ENCODE results near the gene ALDH8A1.
"Not testable (repeated sequence)": the region's sequence is repeated elsewhere in the genome, so short reads cannot be mapped to it uniquely, and the experiment has no call there.

ALDH8A1 gene

DNA sequence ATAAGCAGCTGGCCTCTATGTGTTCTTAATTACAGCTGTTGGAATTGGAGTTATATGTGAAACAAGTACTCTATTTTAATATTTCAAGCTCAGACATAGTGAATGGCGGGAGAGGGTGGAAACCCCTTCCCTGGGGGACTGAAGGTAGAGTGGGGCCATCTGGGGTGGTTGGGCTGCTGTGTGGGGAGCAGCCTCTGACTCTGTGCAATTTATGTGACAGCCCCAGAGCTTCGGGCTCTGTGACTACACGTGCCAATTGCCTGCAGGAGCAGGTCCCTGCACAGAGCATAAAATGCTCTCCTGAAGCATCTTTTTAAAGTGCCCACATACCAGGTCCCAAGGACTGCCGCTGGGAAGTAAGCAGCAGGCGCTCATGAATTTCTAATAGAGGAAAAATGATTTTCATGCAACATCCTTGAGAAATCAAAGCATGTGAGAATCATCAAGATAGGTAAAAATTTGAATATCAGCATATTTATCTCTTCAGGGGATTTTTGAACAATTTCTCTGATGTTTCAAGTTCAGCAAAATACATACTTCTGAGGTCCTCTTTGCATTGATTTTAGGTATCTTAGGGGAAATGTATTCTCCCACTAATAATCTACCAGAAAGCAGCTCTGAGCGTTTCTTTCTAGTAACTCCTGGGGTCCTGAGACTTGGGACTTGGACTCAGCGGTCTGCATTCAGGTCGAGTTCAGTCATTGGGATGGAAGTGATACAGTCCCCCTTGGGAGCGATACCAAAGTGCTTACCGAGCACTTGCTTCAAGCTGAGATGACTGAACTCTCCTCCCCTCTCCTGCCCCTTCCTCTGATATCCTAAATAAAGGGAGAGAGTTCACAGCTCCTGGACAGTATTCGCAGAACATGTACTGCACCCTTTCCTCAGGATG, 40.0 kb downstream of the ALDH8A1 start:
- no peak for DNase-seq

DNA sequence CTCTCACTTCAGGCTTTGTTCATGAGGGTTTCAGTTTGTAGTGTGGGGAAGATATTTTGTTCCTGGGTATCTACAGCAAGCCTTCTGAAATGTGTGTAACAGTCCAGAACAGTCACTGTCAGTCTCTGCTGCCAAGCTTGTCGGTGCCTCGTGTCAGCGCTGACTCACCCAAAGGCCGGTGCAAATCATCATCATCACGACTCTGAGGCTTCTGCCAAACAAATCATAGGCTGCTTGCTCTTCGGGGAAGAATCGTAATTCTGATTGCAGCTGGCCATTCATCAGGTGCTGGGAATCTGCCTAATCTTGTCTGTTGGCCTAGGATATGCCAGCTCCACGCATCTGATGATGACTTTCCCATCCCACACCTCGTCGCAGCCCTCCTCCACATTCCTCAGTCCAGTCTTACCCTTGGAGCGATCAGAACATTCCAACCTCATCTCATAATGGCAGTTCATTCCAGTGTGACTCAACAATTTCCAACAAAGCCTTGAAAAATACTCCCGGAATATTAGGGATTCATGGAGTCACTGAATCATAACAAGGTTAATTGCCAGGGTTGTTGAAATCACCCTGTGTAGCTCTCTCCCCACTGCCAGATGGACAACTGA, 40.9 kb downstream of the ALDH8A1 start:
- DNase-seq = no peak

DNA sequence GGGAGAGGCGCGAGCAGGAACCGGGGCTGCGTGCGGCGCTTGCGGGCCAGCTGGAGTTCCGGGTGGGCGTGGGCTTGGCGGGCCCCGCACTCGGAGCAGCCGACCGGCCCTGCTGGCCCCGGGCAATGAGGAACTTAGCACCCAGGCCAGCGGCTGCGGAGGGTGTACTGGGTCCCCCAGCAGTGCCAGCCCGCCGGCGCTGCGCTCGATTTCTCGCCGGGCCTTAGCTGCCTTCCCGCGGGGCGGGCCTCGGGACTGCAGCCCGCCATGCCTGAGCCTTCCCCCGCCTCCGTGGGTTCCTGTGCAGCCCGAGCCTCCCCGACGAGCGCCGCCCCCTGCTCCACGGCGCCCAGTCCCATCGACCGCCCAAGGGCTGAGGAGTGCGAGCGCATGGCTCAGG, 45.2 kb downstream of the ALDH8A1 start:
- DNase-seq = not testable (repeated sequence)

DNA sequence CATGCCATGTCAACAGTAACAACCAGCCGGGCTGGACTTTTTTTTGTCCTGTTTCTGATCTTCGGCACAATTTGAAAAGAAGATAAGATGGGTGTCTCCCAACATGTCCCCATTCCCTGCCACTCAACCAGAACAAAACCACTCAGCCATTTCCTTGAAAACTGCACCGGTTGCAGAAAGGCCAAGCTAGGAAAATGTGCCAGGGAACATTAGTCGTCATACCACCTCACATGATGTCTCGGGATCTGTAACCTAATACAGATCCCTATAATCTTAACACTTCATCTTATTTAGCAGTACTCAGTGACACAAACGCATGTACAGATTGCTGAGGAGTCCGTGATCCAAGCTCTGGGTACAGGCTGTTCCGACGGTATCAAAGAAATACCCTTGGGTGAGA, 46.5 kb downstream of the ALDH8A1 start:
- DNase-seq = peak; percentile 15

DNA sequence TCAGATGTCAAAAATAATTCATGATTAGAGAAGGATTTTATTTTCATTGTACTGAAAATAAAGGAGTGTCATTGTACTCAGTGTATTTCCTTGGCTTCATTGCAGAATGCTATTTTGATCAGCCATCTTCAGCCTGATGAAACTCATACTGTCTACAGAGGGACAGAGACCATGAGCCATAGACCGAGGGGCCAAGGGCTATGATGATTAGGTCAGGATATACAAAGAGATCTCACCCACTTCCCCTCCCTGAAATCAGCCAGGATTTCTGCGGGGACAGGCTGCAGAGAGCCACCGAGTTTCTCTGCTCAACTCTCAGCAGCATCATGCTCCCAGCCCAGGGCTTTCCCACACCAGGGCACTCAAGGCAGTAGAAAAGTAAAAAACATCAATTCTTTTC, 47.0 kb downstream of the ALDH8A1 start:
- no peak for DNase-seq

GRCh38 chr6:134902074-134902861, 47.6 kb downstream of the ALDH8A1 start:
- no peak for DNase-seq

DNA sequence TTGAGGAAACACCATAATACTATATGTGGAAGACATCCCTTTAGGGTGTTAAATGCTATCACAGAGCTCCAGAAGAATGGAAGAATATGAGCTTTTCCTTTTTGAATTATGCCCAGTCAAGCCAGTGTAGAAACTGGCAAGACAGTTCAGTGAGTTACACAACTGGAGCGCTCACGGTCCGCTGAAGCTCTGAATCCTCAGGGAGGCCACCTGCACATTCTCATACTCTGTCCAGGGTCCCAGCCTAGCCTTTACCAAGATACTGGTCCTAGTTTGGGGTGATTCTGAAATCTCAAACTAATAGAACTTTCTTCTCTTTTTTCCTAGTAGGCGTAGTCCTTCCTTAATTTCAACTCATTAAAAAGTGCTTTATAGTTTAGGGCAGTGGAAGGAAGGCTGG, 51.3 kb downstream of the ALDH8A1 start:
- no peak for DNase-seq

- not testable (repeated sequence) for DNase-seq
These were observed 51.7 kb downstream of the ALDH8A1 start for GRCh38 chr6:134898166-134898565.

- DNase-seq = no peak
These were observed 53.0 kb downstream of the ALDH8A1 start for GRCh38 chr6:134896910-134897309.

- DNase-seq = no peak
These were observed 55.1 kb downstream of the ALDH8A1 start for GRCh38 chr6:134894800-134895199.

DNA sequence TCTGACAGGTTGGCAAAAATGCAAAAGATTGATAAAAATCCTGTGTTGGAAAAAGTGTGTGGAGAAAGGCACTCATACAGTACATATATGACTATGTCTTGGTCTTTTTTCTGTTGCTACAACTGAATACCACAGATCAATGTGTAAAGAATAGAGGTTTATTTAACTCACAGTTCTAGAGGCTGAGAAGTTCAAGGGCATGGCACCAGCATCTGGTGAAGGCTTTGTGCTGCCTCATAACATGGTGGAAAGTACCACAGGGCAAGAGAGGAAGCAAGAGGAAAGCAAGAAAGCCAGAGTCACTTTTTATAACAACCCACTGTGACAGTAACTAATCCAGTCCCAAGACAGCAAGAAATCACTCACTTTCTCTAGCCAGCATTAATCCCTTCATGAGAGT, 57.5 kb downstream of the ALDH8A1 start:
- no peak for DNase-seq

- no peak for DNase-seq
These were observed 58.3 kb downstream of the ALDH8A1 start for GRCh38 chr6:134891633-134892032.

DNA sequence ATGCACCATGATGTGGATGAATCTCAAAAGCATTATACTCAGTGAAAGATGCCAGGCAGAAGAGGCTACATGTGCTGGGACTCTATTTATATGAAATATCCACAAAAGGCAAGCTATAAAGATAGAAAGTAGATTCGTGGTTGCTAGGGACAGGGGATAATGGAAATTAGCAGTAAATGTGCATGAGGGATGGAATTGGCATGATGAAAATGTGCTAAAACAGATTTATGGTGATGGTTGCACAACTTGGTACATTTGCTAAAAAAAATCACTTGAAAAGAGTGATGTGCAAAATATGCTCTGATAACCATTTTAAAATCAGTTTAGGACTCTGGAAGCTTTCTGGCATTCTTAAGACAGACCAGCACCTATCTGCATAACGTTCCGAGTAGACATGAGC, 61.6 kb downstream of the ALDH8A1 start:
- no peak for DNase-seq

DNA sequence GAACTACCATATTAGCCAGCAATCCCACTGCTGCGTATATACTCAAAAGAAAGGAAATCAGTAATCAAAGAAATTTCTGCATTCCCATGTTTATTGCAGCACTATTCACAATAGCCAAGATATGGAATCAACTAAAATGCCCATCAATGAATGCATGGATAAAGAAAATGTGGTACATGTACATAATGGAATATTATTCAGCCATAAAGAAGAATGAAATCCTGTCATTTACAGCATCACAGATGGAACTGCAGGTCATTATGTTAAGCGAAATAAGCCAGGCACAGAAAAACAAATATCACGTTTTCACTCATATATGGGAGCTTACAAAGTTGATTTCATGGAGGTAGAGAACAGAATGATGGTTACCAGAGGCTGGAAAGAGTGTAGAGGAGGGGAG, 65.1 kb downstream of the ALDH8A1 start:
- no peak for DNase-seq

- no peak for DNase-seq
These were observed 66.6 kb downstream of the ALDH8A1 start for GRCh38 chr6:134883314-134883713.

DNA sequence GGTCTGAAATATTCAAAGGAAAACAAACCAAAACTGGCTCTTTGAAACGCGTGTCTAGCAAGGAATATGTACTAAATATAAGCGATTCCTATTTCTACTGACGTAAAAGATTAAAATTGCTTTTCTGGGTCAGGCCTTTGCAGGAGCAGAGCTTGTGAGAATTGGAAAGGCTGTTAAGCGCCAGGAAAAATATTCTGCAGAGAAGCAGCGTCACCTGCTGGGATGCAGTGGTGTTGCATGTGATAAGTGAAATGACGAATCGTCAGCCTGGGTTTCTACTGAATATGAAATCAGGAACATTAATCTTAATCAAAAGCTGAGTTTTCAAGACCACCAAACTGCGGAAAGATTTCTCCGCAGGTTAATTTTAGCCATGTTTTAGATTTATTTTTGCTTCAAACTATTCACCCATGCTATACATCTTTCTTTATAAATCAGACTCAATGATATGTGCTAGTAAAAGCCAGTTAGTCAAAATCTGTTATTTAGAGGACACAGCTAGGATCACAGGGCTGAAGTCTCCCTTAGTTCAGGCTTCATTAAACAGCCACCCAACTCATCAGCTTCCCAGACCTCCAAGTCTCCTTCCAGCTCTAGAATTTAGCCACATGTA, 67.4 kb downstream of the ALDH8A1 start:
- DNase-seq = no peak

- no peak for DNase-seq
These were observed 69.3 kb downstream of the ALDH8A1 start for GRCh38 chr6:134880487-134881190.

DNA sequence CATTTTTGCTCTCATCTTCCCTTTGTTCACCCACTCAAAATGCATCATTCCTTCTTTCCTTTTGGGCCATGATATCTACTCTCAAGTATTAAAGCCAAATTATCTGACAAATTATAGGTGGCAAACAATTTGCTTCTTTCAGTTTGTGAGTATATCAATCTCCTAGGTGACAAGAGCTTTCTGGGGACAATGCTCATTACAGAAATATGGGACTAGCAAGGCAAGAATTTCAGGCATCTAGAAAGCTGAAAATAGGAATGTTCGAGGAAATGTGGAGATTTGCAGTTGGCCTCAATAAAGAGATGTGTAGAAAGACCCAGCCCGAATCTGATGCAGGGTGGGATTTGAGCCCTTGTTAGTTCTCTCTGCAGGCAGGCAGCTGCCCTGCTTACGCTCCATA, 71.8 kb downstream of the ALDH8A1 start:
- DNase-seq = no peak

- no peak for DNase-seq
These were observed 74.5 kb downstream of the ALDH8A1 start for GRCh38 chr6:134875367-134875766.

GRCh38 chr6:134873500-134874388, 76.2 kb downstream of the ALDH8A1 start:
- DNase-seq = no peak

GRCh38 chr6:134870677-134871498, 79.0 kb downstream of the ALDH8A1 start:
- DNase-seq = peak; percentile 58

All from NCI-H510A treated with DMSO at 0.1 percent for 48 hours (cell line).